H1 (cell line): ENCODE measurements around the gene CLPTM1L. TPM values are rescaled to one million over a fixed set of nuclear protein-coding genes. Genes with fewer than 3 reads are reported as not detected.

ENCODE experiments used
- polyA plus RNA-seq, 7 experiments: library from polyadenylated mRNA; depleted of rRNA in 3 of 7; stranded (reverse) in 5 of 7; unstranded in 2 of 7; fragments of >200 nt in 5 of 7; fragments of 200-250 nt in 2 of 7; gene quantifications; 1 replicate in 5 of 7; 2 replicates in 1 of 7; 4 replicates in 1 of 7; pipeline versions ENCODE4 v1.2.1 to v1.2.3, GENCODE V29; 2011 to 2013; ENCODE audit warnings: missing spikeins in 2 of 7, mixed read lengths in 2 of 7
- total RNA-seq: library from RNA; stranded (reverse); fragmentation: NEBNext Ultra II Directional; extraction: Animal tissue kit (Norgen Biotek cat#: 25700); gene quantifications from 2 replicates; pipeline ENCODE4 v1.2.1, GENCODE V29; 2021
- TF ChIP-seq, protein P1 (sequence below): fragments of 300-600 bp; sonication (generic); IDR thresholded peaks from 2 replicates; pipeline ENCODE4 v1.7.1; 2012; ENCODE audit warnings: low read length, moderate library complexity, mild to moderate bottlenecking, inconsistent platforms; ENCODE audit not compliant: insufficient replicate concordance

CLPTM1L gene
- total and polyA plus RNA-seq, 2 of the 8 experiments (the other 6 are each of a cell fraction or from before 2014, with no cell fraction given): 102 to 119 TPM

DNA sequence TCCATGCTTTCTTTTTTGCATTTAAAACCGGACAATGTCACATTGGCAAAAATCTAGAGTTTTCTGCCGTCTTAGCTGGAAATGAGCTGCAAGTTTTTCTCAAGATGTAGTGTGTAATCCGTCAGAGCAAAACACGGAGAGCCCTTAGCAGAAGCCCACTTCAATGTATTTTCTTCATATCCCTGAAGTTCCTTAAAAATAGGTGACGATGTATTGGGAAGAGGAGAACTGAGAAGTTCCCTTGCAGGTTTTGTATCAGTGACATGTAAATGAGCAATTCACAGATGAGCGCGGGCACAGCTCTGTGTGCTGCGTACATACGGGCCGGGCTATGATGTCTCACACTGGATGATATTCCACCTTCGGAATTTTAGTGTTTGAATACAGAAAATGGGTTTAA, 14.8 kb upstream of the CLPTM1L start (continued):
- TF ChIP-seq, protein P1, sequence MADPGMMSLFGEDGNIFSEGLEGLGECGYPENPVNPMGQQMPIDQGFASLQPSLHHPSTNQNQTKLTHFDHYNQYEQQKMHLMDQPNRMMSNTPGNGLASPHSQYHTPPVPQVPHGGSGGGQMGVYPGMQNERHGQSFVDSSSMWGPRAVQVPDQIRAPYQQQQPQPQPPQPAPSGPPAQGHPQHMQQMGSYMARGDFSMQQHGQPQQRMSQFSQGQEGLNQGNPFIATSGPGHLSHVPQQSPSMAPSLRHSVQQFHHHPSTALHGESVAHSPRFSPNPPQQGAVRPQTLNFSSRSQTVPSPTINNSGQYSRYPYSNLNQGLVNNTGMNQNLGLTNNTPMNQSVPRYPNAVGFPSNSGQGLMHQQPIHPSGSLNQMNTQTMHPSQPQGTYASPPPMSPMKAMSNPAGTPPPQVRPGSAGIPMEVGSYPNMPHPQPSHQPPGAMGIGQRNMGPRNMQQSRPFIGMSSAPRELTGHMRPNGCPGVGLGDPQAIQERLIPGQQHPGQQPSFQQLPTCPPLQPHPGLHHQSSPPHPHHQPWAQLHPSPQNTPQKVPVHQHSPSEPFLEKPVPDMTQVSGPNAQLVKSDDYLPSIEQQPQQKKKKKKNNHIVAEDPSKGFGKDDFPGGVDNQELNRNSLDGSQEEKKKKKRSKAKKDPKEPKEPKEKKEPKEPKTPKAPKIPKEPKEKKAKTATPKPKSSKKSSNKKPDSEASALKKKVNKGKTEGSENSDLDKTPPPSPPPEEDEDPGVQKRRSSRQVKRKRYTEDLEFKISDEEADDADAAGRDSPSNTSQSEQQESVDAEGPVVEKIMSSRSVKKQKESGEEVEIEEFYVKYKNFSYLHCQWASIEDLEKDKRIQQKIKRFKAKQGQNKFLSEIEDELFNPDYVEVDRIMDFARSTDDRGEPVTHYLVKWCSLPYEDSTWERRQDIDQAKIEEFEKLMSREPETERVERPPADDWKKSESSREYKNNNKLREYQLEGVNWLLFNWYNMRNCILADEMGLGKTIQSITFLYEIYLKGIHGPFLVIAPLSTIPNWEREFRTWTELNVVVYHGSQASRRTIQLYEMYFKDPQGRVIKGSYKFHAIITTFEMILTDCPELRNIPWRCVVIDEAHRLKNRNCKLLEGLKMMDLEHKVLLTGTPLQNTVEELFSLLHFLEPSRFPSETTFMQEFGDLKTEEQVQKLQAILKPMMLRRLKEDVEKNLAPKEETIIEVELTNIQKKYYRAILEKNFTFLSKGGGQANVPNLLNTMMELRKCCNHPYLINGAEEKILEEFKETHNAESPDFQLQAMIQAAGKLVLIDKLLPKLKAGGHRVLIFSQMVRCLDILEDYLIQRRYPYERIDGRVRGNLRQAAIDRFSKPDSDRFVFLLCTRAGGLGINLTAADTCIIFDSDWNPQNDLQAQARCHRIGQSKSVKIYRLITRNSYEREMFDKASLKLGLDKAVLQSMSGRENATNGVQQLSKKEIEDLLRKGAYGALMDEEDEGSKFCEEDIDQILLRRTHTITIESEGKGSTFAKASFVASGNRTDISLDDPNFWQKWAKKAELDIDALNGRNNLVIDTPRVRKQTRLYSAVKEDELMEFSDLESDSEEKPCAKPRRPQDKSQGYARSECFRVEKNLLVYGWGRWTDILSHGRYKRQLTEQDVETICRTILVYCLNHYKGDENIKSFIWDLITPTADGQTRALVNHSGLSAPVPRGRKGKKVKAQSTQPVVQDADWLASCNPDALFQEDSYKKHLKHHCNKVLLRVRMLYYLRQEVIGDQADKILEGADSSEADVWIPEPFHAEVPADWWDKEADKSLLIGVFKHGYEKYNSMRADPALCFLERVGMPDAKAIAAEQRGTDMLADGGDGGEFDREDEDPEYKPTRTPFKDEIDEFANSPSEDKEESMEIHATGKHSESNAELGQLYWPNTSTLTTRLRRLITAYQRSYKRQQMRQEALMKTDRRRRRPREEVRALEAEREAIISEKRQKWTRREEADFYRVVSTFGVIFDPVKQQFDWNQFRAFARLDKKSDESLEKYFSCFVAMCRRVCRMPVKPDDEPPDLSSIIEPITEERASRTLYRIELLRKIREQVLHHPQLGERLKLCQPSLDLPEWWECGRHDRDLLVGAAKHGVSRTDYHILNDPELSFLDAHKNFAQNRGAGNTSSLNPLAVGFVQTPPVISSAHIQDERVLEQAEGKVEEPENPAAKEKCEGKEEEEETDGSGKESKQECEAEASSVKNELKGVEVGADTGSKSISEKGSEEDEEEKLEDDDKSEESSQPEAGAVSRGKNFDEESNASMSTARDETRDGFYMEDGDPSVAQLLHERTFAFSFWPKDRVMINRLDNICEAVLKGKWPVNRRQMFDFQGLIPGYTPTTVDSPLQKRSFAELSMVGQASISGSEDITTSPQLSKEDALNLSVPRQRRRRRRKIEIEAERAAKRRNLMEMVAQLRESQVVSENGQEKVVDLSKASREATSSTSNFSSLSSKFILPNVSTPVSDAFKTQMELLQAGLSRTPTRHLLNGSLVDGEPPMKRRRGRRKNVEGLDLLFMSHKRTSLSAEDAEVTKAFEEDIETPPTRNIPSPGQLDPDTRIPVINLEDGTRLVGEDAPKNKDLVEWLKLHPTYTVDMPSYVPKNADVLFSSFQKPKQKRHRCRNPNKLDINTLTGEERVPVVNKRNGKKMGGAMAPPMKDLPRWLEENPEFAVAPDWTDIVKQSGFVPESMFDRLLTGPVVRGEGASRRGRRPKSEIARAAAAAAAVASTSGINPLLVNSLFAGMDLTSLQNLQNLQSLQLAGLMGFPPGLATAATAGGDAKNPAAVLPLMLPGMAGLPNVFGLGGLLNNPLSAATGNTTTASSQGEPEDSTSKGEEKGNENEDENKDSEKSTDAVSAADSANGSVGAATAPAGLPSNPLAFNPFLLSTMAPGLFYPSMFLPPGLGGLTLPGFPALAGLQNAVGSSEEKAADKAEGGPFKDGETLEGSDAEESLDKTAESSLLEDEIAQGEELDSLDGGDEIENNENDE: no peak
